ENCODE measurements around the gene SSPN. TPM values are rescaled to one million over a fixed set of nuclear protein-coding genes. Genes with fewer than 3 reads are reported as not detected.

Gene SSPN
- total and polyA plus RNA-seq, 2 experiments from 2014 or later, result 1.1 to 2.3 TPM

DNA sequence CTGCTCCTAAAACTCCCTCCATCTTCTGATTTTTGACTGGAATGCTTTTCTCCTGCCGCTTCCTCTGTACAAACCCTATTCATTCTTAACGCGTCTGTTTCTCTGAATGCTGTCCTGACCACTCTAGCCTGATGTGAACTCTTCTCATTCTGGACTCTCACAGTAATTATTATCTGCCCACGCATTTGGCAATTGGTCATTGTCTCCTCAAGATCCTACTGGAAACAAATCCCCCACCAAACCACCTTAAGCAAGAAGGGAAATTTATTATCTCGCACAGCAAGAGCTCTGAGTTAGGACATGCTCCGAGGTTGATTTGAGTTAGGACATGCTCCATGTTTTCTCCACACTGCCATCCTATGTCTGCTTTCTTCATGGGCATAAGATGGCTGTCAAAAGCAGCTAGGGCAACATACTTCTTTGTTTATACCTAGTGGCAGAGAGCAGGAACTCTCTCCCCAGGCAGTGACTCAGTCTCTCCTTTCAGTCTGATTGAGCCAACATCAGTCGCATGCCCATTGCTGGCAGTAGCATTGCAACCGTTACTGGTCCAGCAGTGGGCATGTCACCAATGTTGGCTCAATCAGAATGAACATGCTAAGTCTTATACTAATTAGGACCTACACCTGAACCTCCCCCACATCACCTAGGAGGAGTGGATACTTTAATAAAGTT lies 102.2 kb downstream of the SSPN start (continued):
- TF ChIP-seq, protein P1, sequence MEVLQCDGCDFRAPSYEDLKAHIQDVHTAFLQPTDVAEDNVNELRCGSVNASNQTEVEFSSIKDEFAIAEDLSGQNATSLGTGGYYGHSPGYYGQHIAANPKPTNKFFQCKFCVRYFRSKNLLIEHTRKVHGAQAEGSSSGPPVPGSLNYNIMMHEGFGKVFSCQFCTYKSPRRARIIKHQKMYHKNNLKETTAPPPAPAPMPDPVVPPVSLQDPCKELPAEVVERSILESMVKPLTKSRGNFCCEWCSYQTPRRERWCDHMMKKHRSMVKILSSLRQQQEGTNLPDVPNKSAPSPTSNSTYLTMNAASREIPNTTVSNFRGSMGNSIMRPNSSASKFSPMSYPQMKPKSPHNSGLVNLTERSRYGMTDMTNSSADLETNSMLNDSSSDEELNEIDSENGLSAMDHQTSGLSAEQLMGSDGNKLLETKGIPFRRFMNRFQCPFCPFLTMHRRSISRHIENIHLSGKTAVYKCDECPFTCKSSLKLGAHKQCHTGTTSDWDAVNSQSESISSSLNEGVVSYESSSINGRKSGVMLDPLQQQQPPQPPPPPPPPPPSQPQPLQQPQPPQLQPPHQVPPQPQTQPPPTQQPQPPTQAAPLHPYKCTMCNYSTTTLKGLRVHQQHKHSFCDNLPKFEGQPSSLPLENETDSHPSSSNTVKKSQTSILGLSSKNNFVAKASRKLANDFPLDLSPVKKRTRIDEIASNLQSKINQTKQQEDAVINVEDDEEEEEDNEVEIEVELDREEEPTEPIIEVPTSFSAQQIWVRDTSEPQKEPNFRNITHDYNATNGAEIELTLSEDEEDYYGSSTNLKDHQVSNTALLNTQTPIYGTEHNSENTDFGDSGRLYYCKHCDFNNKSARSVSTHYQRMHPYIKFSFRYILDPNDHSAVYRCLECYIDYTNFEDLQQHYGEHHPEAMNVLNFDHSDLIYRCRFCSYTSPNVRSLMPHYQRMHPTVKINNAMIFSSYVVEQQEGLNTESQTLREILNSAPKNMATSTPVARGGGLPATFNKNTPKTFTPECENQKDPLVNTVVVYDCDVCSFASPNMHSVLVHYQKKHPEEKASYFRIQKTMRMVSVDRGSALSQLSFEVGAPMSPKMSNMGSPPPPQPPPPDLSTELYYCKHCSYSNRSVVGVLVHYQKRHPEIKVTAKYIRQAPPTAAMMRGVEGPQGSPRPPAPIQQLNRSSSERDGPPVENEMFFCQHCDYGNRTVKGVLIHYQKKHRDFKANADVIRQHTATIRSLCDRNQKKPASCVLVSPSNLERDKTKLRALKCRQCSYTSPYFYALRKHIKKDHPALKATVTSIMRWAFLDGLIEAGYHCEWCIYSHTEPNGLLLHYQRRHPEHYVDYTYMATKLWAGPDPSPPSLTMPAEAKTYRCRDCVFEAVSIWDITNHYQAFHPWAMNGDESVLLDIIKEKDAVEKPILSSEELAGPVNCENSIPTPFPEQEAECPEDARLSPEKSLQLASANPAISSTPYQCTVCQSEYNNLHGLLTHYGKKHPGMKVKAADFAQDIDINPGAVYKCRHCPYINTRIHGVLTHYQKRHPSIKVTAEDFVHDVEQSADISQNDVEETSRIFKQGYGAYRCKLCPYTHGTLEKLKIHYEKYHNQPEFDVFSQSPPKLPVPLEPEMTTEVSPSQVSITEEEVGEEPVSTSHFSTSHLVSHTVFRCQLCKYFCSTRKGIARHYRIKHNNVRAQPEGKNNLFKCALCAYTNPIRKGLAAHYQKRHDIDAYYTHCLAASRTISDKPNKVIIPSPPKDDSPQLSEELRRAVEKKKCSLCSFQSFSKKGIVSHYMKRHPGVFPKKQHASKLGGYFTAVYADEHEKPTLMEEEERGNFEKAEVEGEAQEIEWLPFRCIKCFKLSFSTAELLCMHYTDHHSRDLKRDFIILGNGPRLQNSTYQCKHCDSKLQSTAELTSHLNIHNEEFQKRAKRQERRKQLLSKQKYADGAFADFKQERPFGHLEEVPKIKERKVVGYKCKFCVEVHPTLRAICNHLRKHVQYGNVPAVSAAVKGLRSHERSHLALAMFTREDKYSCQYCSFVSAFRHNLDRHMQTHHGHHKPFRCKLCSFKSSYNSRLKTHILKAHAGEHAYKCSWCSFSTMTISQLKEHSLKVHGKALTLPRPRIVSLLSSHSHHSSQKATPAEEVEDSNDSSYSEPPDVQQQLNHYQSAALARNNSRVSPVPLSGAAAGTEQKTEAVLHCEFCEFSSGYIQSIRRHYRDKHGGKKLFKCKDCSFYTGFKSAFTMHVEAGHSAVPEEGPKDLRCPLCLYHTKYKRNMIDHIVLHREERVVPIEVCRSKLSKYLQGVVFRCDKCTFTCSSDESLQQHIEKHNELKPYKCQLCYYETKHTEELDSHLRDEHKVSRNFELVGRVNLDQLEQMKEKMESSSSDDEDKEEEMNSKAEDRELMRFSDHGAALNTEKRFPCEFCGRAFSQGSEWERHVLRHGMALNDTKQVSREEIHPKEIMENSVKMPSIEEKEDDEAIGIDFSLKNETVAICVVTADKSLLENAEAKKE (CRISPR knock-in tag; IDR thresholded peaks at IDR 0.05), result no peak
- TF ChIP-seq EZH2 (IDR thresholded peaks at IDR 0.05; ENCODE audit: low read depth, unreplicated experiment) (no peak), CREB1 (CRISPR knock-in tag; IDR thresholded peaks at IDR 0.05; ENCODE audit: low read depth) (no peak), ZNF114 (CRISPR knock-in tag; IDR thresholded peaks at IDR 0.05) (no peak), ZNF331 (CRISPR knock-in tag; IDR thresholded peaks at IDR 0.05; ENCODE audit: low read depth) (no peak)

DNA sequence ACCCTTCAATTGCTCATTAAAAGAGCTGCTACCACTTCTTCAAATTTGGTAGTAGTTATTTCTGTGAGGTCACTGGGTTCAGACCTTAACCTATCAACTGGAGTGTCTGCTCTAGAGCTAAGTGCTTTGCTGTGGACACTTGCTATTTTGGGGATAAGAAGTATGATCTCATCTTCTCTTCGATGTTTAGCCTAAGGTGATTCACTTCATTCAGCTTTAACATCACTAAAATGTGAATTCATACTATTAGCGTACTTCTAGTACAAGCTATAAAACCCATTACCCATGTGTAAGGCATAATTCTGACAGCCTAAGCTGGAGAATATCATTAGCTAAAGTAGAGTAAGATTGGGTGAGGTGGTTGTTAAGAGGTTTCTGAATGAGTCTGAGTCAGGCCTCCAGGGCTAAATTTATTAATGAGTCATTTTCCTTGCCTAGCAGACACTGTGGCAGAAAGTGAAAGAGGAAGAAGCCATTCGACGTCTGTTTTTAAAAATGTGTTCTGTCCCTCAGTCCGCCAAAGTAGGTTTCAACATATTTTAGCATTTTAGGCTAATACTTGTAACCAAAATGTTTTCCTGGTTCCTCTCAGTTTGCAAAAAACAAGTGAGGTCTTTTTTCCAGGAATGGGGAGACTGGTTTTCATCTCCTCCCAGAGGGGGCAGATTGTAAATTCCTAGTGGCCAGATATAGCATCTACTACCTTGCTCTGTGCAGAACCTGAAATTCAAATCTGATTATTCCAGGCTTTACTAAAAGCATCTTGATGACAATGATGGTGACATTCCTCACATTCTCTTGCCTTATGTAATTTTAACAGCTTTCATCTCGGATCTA lies 103.6 kb downstream of the SSPN start:
- Histone ChIP-seq H3K4me2 (no peak overlapping the region), H3K36me3 (ENCODE audit: insufficient read depth) (no peaks in the 10 kb centered on the region), H3K4me3 (no peak overlapping the region), H3K27me3 (ENCODE audit: insufficient read depth) (no peaks in the 10 kb centered on the region), H3K27ac (ENCODE audit: low read depth) (no peak overlapping the region), H3K4me1 (ENCODE audit: insufficient read depth) (no peaks in the 10 kb centered on the region), H3K79me2 (replicated peaks; ENCODE audit: insufficient read depth) (no peaks in the 10 kb centered on the region), H3F3A (replicated peaks; ENCODE audit: low read depth) (no peaks in the 10 kb centered on the region), H2AFZ (no peak overlapping the region), H4K20me1 (replicated peaks; ENCODE audit: insufficient read depth) (no peaks in the 10 kb centered on the region), H3K9me2 (ENCODE audit: insufficient read depth) (no peaks in the 10 kb centered on the region)
- Mint-ChIP-seq H3K27ac (no peak overlapping the region), H3K36me3 (ENCODE audit: low read depth) (no peaks in the 10 kb centered on the region), H3K4me3 (no peak overlapping the region), H3K9me3 (no peaks in the 10 kb centered on the region), H3K4me1 (no peaks in the 10 kb centered on the region), H3K27me3 (ENCODE audit: insufficient read depth, low read depth, poor library complexity) (peaks cover 2% of the 10 kb centered on the region)
- peak; percentile 8 for DNase-seq (ENCODE audit: low spot score)
- no peak for ATAC-seq
- TF ChIP-seq, protein P2, sequence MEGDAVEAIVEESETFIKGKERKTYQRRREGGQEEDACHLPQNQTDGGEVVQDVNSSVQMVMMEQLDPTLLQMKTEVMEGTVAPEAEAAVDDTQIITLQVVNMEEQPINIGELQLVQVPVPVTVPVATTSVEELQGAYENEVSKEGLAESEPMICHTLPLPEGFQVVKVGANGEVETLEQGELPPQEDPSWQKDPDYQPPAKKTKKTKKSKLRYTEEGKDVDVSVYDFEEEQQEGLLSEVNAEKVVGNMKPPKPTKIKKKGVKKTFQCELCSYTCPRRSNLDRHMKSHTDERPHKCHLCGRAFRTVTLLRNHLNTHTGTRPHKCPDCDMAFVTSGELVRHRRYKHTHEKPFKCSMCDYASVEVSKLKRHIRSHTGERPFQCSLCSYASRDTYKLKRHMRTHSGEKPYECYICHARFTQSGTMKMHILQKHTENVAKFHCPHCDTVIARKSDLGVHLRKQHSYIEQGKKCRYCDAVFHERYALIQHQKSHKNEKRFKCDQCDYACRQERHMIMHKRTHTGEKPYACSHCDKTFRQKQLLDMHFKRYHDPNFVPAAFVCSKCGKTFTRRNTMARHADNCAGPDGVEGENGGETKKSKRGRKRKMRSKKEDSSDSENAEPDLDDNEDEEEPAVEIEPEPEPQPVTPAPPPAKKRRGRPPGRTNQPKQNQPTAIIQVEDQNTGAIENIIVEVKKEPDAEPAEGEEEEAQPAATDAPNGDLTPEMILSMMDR (conservative IDR thresholded peaks at IDR 0.05; ENCODE audit: low read depth in 2 of 2), result peak in 1 of 2 experiments; percentile 16; a peak in 1 of 4 replicates
- TF ChIP-seq, protein P3, sequence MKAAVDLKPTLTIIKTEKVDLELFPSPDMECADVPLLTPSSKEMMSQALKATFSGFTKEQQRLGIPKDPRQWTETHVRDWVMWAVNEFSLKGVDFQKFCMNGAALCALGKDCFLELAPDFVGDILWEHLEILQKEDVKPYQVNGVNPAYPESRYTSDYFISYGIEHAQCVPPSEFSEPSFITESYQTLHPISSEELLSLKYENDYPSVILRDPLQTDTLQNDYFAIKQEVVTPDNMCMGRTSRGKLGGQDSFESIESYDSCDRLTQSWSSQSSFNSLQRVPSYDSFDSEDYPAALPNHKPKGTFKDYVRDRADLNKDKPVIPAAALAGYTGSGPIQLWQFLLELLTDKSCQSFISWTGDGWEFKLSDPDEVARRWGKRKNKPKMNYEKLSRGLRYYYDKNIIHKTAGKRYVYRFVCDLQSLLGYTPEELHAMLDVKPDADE (IDR thresholded peaks at IDR 0.05), result no peak
